Measurements from ENCODE around the gene MYH1.

- TF ChIP-seq, protein P1, sequence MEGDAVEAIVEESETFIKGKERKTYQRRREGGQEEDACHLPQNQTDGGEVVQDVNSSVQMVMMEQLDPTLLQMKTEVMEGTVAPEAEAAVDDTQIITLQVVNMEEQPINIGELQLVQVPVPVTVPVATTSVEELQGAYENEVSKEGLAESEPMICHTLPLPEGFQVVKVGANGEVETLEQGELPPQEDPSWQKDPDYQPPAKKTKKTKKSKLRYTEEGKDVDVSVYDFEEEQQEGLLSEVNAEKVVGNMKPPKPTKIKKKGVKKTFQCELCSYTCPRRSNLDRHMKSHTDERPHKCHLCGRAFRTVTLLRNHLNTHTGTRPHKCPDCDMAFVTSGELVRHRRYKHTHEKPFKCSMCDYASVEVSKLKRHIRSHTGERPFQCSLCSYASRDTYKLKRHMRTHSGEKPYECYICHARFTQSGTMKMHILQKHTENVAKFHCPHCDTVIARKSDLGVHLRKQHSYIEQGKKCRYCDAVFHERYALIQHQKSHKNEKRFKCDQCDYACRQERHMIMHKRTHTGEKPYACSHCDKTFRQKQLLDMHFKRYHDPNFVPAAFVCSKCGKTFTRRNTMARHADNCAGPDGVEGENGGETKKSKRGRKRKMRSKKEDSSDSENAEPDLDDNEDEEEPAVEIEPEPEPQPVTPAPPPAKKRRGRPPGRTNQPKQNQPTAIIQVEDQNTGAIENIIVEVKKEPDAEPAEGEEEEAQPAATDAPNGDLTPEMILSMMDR (IDR thresholded peaks at IDR 0.05; ENCODE audit: insufficient read depth, low read depth, low read length): no peak
- no peak for TF ChIP-seq EZH2 (IDR thresholded peaks at IDR 0.05; ENCODE audit: insufficient read depth, low read length)
Measured at GRCh38 chr17:10550014-10550413, 31.7 kb upstream of the MYH1 start.

All from astrocyte (in vitro differentiated cells and primary cell).